ENCODE results near the gene KIF26A.

The KIF26A gene

GRCh38 chr14:104212206-104213095, 74.1 kb downstream of the KIF26A start:
- no peak for DNase-seq

- no peak for DNase-seq
Measured at GRCh38 chr14:104213301-104214034, 75.1 kb downstream of the KIF26A start.

DNA sequence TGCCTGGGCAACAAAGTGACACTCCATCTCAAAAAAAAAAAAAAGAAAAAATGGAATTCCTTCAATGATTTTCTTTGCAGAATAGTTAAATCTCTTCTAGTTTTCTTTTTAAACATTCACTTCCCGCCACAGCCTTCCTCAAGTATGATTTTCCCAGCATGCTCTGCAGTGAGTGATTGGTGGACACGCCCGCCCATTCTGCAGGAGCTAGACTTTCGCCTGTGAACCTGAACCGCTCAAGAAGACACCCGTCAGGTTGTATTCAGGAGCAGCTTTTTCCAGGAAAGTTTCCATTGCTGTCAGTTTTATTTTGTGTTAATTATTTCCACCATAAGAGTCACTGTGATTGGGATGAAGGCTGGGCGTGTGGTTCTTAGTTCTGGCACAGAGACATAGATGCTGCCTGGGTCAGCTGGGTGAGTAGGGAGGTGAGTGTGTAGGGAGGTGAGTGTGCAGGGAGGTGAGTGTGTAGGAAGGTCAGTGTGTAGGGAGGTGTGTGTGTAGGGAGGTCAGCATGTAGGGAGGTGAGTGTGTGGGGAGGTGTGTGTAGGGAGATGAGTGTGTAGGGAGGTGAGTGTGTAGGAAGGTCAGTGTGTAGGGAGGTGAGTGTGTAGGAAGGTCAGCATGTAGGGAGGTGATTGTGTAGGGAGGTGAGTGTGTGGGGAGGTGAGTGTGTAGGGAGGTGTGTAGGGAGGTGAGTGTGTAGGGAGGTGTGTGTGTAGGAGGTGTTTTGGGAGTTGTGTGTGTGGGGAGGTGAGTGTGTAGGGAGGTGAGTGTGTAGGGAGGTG, 76.2 kb downstream of the KIF26A start:
- DNase-seq, result no peak

DNA sequence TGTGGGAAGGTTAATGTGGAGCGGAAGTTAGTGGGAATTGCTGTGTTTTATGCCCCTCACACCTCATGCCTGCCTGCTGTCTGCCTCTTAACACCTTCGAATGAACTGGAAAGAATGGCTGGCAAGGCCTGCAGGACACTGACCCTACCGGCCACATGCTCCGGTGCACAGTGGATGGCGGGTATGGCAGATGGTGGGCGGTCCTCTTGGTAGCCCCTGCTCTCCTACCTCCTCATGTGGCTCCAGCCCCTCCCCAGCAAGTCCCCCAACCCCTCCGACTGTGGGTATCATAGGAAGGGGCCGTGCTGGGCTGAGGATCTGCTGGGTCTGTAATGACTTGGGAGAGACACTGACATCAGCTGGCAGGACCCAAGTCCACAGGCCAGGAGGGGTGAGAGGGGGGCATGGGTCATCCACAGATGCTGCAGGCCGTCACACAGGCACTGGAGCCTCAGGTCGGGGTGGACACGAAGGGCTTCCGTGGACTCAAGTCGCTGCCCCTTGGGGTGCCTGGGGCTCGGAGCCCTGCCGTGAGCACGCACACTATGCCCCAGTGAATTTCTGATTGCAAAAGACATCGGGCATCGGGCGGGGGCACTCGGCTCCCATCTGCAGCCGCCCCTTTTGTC, 77.4 kb downstream of the KIF26A start:
- DNase-seq, result no peak

DNA sequence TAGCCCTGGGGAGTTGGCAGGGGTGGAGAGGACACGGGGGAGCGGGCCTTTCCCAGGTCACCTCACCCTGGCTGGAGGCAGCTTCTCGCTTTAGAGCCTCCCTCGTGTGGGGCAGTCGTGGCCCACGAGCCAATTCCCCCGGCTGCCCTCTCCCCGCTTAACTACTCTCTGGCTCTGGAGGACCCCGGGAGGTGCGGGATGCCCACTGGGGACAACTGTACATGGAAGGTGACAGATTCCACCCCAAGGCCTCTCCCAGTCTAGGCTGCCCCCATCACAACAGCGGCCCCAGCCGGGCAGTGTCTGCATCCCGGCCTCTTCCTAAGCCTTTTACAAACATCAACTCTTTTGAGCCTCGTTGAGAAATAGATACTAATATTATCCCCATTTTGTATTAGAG, 78.1 kb downstream of the KIF26A start:
- DNase-seq, result no peak

DNA sequence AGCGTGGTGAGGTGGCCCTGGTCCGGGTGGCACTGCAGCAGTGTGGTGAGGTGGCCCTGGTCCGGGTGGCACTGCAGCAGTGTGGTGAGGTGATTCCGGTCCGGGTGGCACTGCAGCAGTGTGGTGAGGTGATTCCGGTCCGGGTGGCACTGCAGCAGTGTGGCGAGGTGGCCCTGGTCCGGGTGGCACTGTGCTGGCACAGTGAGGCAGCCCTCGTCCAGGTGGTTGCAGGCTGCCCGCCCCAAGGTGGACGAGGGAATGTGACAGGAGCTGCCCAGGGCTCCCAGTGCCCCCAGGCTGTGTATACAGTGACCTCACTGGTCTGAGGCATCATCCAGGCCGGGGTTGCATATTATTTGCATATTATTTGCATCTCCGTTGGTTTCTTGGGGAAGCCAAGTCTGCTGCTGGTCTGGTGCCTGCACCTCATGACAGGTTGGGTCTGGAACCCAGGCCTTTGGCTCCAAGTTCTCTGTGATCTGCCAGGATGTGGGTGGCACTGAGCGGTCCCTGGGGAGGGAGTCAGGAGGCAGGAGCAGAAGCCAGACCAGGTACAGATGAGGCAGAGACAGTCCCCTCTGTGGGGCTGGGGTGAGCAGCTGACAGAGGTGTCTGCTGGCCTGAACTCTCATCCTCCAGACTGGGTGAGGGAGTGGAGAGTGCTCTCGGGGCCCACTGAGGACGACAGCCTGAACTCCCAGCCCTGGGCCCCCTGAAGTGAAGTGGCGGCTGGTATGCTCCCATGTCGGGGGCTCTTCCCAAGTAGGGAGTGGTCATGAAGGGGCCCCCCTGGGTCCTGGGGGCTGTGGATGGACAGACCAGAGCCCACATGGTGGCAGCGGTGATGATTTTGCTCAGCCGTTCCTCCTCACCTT, 79.3 kb downstream of the KIF26A start:
- no peak for DNase-seq

GRCh38 chr14:104218361-104219180, 80.2 kb downstream of the KIF26A start:
- no peak for DNase-seq

- DNase-seq, result no peak
Measured at GRCh38 chr14:104219731-104220214, 81.4 kb downstream of the KIF26A start.

GRCh38 chr14:104220215-104221070, 82.1 kb downstream of the KIF26A start:
- no peak for DNase-seq

- no peak for DNase-seq
Measured at GRCh38 chr14:104221071-104221625, 82.8 kb downstream of the KIF26A start.

DNA sequence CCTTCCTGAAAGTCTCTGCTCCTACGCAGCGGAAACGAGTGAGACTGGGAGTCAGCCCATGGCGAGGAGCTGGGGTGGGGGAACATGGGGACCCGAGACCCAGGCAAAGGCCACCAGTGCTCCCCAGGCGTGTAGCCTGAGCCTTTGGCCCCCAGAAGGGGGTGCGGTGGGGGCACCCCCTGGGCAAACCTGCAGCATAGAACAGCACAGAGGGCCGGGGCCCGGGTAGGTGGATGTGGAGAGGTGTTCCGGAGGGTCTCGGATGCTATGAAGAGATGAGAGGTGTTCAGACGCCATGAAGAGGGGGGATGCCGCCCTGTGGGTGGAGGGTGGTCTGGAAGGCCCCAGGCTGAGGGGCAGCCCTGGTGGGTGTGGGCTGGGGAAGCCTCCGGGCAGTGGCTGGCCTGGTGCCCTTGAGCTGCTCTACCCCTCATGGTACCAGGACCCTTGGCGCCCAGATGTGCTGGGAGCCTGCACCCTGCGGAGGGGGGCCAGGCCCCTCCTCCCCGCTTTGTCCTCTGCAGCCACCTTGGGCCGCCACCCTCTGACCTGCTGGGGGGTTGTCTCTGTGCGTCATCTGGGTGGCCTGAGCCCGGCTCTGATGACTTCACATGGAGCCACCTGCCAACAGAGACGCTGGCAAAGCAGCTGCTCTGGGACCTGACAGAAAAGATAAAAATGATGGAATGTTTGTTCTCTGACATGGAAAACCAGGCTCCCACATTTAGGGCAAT, 83.4 kb downstream of the KIF26A start:
- no peak for DNase-seq

GRCh38 chr14:104222396-104223036, 84.1 kb downstream of the KIF26A start:
- no peak for DNase-seq

DNA sequence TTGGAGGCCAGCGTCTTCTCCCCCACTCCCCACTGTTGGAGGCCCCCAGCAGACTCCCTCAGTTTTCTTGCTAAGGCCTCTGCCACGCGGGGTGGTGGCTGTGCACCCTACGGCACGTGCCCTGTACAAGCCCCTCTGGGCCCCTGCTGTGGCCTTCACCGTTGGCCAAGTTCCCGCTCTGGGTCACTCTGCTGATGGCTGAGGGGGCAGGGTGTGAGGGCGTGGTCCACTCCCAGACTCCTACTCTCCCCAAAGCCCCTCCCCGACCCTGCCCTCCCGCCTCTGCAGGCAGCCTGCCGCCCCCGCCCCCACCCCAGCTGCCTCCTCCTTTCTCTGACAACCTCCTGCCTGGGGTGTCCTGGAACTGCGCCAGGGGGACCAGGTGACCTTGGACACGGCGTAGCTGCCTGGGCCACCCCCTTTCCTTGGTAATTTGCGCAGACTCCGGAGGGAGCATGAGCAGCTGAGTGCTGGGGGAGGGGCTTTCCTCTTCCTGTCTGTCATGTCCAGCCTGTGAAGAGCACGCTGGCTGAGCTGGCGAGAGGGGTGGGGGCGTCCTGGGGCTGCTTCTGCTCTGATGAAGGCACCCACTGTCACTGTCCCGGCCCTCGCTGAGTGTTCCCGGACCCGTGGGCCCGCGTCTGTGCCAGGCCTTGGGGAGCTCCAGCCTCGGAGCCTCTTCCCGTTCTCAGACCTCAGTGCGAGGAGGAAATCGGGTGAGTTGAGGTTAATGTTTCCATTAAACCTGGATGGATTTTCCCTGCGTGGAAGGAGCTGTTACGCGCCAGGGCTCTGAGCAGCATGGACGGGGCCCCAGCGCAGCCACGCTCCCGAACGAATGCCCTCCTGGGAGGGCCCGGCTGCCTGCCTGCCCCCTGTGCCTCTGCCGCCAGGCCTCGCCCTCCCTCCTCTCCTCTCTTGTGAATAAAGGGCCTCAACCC, 85.0 kb downstream of the KIF26A start:
- no peak for DNase-seq

GRCh38 chr14:104224131-104224505, 85.7 kb downstream of the KIF26A start:
- DNase-seq, result no peak

DNA sequence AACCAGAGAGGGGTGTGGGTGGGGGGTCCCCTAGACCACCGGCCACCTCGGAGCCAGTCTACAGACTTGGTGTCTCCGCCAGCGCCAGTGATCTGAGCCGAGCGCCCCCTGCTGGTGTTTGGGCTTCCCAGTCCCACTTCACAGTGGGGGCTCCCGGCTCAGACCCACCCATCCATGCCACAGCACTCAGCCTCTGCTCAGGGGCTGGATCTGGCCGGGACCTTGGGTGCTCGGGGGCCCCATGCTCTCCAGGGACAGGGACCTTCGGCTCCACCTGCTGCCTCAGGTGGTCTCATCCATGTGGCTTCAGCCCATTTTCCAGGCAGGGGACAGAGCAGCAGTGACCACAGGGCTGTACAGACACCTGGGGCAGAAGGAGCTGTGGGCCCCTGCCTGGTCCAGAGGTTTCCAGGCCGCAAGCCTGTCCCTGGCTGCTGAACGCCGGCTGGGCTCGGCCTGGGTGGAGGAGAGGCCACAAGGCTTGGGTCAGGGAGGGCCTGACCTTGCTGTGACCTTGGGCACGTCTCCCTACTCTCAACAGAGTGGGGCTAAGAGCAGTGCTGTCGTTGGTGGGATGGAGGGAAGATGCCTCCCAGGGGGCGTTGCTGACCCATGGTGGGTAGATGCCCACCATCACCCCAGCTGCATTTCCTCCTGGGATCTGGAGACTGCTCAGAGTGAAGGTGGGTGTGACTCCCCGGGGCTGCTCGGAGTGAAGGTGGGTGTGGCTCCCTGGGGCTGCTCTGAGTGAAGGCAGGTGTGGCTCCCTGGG, 86.3 kb downstream of the KIF26A start:
- DNase-seq, result no peak

Measured in NCI-H146 (cell line).